GM21786 (cell line): ENCODE measurements around the gene TSPAN13.
"Not testable (repeated sequence)": the region's sequence is repeated elsewhere in the genome, so short reads cannot be mapped to it uniquely, and the experiment has no call there.

Experiments used
- ATAC-seq: cut with Tn5 transposase; IDR thresholded peaks from one replicate; pipeline ENCODE4 v1.9.1; 2021; ENCODE audit not compliant: unreplicated experiment

The TSPAN13 gene

GRCh38 chr7:16740623-16740953 is 13.0 kb upstream of the TSPAN13 start:
- no peak for ATAC-seq

- no peak for ATAC-seq
These were observed 12.6 kb upstream of the TSPAN13 start for GRCh38 chr7:16740996-16741395.

GRCh38 chr7:16741676-16742075 is 11.9 kb upstream of the TSPAN13 start:
- no peak for ATAC-seq

GRCh38 chr7:16742547-16742946 is 11.0 kb upstream of the TSPAN13 start:
- ATAC-seq = no peak

- no peak for ATAC-seq
These were observed 10.3 kb upstream of the TSPAN13 start for GRCh38 chr7:16743236-16743635.

GRCh38 chr7:16744518-16745250 is 8.9 kb upstream of the TSPAN13 start:
- ATAC-seq = no peak

GRCh38 chr7:16745645-16746044 is 7.9 kb upstream of the TSPAN13 start:
- ATAC-seq = no peak

- ATAC-seq = no peak
These were observed 6.5 kb upstream of the TSPAN13 start for GRCh38 chr7:16747102-16747501.

GRCh38 chr7:16753932-16754855 is 639 bp downstream of the TSPAN13 start:
- ATAC-seq = no peak

- no peak for ATAC-seq
These were observed 1.3 kb downstream of the TSPAN13 start for GRCh38 chr7:16754856-16755317.

- ATAC-seq = no peak
These were observed 1.8 kb downstream of the TSPAN13 start for GRCh38 chr7:16755397-16755796.

- no peak for ATAC-seq
These were observed 4.5 kb downstream of the TSPAN13 start for GRCh38 chr7:16758036-16758435.

GRCh38 chr7:16758631-16759611 is 5.4 kb downstream of the TSPAN13 start:
- no peak for ATAC-seq

GRCh38 chr7:16759840-16760239 is 6.3 kb downstream of the TSPAN13 start:
- no peak for ATAC-seq

GRCh38 chr7:16762177-16762576 is 8.6 kb downstream of the TSPAN13 start:
- ATAC-seq = no peak

- no peak for ATAC-seq
These were observed 11.4 kb downstream of the TSPAN13 start for GRCh38 chr7:16764942-16765341.

GRCh38 chr7:16765436-16765859 is 11.9 kb downstream of the TSPAN13 start:
- ATAC-seq = no peak

- ATAC-seq = not testable (repeated sequence)
These were observed 16.4 kb downstream of the TSPAN13 start for GRCh38 chr7:16769994-16770393.

- no peak for ATAC-seq
These were observed 17.2 kb downstream of the TSPAN13 start for GRCh38 chr7:16770657-16771329.

- no peak for ATAC-seq
These were observed 19.8 kb downstream of the TSPAN13 start for GRCh38 chr7:16773326-16773725.
